ENCODE results near the gene ADCK2.
"Not testable (repeated sequence)": the region's sequence is repeated elsewhere in the genome, so short reads cannot be mapped to it uniquely, and the experiment has no call there.

ADCK2 gene

DNA sequence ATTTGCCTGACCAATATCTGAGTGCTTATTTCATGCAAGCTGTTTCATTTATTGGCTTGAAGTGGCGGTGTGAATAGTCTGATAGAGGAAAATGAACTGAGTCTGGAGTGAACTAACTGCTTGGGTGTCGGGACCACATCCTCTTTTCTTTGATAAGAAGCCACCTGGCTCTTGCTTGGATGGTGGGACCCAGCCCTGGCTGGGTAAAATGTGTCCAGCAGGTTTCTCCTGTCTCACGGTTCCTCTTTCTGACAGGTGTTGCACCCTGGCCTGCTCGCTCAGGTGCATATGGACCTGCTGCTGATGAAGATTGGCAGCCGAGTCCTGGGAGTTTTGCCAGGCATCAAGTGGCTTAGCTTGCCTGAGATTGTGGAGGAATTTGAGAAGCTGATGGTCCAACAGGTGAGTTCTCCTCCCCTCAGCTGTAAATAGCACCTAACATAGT, 1.6 kb downstream of the ADCK2 start:
- no peak for DNase-seq (ENCODE audit: low spot score)

GRCh38 chr7:140674899-140675701, 2.4 kb downstream of the ADCK2 start:
- DNase-seq (ENCODE audit: low spot score), result peak; percentile 83

- no peak for DNase-seq (ENCODE audit: low spot score)
Observed at GRCh38 chr7:140675726-140676125, 3.0 kb downstream of the ADCK2 start.

- no peak for DNase-seq (ENCODE audit: low spot score)
Observed at GRCh38 chr7:140676306-140676705, 3.6 kb downstream of the ADCK2 start.

DNA sequence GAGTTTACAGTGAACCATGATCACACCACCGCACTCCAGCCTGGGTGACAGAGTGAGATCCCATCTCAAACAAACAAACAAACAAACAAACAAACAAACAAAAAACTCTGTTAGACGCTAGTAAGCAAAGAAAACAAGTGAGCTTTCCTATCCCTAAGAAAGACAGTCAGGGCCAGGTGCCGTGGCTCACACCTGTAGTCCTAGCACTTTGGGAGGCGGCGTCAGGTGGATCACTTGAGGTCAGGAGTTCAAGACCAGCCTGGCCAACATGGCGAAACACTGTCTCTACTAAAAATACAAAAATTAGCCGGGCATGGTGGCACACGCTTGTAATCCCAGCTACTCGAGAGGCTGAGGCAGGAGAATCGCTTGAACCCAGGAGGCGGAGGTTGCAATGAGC, 4.2 kb downstream of the ADCK2 start:
- DNase-seq (ENCODE audit: low spot score), result not testable (repeated sequence)

DNA sequence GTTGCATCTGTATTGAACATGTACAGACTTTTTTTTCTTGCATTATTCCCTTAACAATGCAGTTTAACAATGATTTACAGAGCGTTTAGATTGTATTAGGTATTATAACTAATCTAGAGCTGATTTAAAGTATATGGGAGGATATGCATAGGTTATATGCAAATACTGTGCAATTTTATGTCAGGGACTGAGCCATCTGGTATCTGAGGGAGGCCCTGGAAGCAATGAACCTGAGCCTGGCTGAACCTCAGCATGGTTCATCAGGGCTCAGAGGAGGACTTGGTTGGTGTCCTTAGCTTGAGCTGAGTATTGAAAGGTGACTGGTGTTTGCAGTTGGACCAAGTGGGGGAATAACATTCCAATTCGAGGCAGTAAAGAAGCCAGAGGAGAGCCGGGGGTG, 4.8 kb downstream of the ADCK2 start:
- no peak for DNase-seq (ENCODE audit: low spot score)

DNA sequence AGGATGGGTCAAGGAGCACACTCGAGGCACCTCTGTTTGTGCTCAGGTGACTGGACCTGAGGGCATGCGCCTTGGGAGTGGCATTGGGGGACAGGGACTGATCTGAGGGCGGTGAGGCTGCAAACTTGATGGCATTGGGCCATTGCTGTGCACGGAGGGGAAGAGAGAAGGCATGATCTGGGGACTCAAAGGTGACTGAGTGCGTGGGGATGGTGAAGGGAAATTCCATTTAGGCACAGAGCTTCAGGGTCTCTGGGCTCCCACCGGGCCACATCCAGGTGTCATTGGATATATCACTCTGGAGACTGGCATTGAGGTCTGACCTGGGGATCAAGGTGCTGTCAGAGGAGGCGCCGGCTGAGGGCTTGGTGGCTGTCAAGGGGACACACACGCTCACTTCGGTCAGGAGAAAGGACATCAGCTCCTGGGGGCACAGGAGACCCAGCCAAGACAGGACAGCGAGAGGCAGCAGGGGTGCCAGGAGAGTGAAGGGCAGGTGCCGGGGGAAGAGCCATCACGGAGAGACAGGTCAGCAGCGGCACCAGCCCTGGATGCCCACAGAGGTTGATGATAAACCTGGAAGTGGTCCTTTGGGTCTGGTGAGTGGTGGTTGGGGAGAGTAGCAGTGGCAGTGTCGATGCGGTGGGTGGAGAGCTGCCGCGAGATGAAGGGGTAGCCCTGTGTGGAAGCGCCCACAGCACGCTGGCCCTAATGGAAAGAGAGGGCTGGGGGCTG, 5.5 kb downstream of the ADCK2 start:
- DNase-seq (ENCODE audit: low spot score), result no peak

DNA sequence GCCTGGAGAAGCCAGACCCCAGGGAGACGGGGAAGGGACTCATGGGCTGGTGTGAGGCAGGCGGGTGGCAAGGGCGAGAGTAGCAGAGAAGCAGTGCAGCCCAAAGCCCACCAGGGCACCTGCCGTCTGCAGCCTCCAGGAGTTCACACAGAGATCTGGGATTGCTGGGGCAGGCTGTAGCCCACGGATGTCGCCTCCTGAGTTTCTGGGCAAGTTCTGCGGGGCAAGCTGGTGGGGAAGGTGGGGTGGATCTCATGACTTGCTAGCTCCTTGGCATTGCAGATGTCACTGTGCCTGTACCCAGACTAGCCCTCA, 6.0 kb downstream of the ADCK2 start:
- DNase-seq (ENCODE audit: low spot score), result no peak

GRCh38 chr7:140679186-140679585, 6.4 kb downstream of the ADCK2 start:
- DNase-seq (ENCODE audit: low spot score), result no peak

GRCh38 chr7:140680886-140681285, 8.1 kb downstream of the ADCK2 start:
- no peak for DNase-seq (ENCODE audit: low spot score)

- DNase-seq (ENCODE audit: low spot score), result no peak
Observed at GRCh38 chr7:140681766-140682165, 9.0 kb downstream of the ADCK2 start.

DNA sequence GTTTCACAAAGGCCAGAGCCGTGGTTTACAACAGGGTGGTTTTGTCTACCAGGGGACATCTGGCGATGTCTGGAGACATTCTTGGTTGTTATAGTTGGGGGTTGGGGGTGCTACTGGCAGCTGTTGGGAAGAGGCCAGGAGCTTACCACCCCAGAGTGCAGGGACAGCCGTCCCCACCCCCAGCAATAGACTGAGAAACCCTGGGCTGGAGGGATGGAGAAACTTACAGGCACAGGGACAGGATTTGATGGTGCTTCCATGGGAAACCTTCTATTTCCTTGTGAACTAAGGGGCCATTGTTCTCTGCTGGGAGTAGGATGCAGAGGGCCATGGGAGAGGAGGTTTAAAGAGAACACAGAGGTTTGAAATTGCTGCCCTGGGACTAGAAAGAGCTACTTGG, 10.9 kb downstream of the ADCK2 start:
- DNase-seq (ENCODE audit: low spot score), result no peak

GRCh38 chr7:140684066-140684950, 11.6 kb downstream of the ADCK2 start:
- no peak for DNase-seq (ENCODE audit: low spot score)

DNA sequence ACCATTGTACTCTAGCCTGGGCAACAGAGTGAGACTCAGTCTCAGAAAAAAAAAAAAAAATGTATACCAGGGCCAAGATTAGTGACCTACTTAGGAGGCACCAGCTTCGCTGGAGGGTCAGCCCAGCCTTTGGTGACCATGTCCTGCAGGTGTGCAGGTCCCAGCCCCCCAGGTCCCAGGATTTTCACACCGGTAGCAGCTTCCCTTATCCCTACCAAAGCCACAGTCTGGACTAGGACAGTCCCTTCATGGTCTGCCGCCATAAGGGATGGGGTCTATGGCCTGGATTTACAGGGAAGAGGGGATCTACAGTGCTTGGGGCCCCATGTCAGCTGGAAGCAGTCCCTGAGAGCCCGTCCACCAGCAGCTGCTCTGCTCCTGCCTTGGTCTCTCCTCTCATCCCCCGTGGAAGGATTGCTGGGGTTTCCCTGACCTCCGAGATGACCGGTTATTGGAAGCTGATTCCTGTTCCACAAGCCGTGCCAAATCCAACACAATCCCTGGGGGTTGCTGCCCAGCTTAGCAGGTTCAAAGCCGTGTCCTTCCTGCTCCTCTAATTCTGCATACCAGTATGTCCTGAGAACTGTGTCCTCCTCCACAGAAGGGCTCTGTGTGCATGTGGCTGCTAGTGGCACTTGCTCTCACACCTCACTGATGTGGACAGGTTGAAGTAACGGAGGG, 12.8 kb downstream of the ADCK2 start:
- DNase-seq (ENCODE audit: low spot score), result no peak

GRCh38 chr7:140686921-140687320, 14.2 kb downstream of the ADCK2 start:
- no peak for DNase-seq (ENCODE audit: low spot score)

DNA sequence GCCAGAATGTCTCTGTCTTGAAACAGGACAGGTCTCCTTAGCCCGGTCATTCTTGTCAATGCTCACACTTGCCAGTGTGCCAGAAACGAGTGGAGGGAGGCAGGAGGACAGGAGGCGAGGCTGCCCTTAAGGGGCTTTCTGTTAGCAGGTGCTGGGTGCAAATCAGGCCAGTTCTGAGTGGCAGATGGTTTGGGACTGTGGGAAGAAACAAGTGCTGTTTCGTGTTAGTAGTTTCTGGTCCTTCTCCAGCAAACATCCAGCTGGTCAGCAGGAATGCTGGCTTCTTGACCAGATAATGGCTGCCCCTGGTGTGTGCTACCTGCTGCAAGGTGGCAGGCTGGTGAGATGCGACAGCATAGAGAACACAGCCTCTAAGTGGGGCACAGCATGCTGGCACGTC, 15.6 kb downstream of the ADCK2 start:
- no peak for DNase-seq (ENCODE audit: low spot score)

DNA sequence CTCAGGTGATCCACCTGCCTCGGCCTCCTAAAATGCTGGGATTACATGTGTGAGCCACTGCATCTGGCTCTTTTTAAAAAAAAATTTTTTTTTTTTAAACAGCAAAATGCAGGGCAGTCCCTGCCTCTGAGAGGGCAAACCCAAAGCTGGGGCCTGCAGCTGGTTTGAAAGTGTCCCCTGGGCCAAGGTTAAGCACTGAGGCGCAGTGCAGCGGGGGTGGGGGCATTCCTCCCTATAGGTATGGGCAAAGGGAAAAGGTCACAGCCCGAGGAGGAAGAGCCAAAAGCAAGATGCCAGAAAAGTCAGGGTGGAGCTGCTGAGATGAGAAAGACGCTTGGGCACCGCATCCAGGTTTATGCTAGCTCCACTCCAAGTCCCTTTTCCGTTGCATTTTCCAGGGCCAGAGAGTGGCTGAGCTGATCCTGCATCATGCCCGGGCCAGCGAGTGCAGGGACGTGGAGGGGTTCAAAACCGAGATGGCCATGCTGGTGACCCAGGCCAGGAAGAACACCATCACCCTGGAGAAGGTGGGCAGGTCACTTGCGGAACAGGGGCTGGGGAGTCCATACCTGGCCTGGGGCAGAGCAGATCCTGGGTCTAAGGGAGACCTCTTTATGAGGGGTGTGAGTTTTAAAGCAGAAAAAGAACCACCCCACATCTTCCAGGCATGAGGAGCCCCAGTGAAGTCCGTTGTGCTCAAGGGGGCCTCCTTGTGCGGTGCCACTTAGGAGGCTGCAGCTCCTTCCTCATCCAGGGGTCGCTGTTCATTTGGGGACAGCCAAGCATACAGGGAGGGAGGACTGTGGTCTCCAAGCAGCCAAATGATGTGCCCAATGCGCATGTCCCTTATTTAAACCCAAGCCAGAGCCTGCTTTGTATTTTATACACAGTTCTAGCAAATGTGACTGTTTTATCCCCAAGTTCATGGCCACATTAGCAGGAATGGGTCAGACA, 16.7 kb downstream of the ADCK2 start:
- no peak for DNase-seq (ENCODE audit: low spot score)

- DNase-seq (ENCODE audit: low spot score), result no peak
Observed at GRCh38 chr7:140691376-140692045, 18.8 kb downstream of the ADCK2 start.

DNA sequence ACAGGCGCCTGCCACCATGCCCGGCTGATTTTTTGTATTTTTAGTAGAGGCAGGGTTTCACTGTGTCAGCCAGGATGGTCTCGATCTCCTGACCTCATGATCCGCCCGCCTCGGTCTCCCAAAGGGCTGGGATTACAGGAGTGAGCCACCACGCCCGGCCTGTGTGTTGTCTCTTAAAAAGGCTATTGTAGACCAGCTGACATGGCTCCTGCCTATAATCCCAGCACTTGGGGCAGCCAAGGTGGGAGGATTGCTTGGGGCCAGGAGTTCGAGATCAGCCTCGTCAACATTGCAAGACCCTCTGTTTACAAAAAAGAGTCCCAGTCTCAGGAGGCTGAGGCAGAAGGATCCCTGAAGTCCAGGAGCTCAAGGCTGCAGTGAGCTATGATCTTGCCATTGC, 21.1 kb downstream of the ADCK2 start:
- not testable (repeated sequence) for DNase-seq (ENCODE audit: low spot score)

DNA sequence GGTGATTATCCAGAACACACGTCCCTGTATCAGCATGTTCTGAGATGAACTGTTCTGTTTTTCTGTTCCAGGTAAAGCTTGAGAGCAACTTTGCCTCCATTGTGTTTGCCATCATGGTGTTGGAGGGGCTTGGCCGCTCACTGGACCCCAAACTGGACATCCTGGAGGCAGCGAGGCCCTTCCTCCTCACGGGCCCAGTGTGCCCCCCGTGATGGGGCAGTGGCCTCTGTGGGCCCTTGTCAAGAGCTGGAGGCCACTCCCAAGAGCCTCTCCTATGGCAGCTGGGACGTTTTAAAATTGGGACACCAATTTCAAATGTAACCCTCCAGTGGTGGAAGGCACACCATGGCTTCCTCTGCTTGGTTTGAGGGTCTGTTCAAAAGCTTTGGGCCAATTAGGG, 21.8 kb downstream of the ADCK2 start:
- no peak for DNase-seq (ENCODE audit: low spot score)
